GM18511 (cell line): ENCODE measurements around the gene ABLIM2.

Source experiments
- ATAC-seq: cut with Tn5 transposase; IDR thresholded peaks from one replicate; pipeline ENCODE4 v1.9.1; 2021; ENCODE audit warnings: mild to moderate bottlenecking, moderate library complexity; ENCODE audit not compliant: unreplicated experiment

Gene ABLIM2

GRCh38 chr4:8087921-8088495, 70.6 kb downstream of the ABLIM2 start:
- no peak for ATAC-seq

GRCh38 chr4:8086783-8087445, 71.7 kb downstream of the ABLIM2 start:
- ATAC-seq, result no peak

DNA sequence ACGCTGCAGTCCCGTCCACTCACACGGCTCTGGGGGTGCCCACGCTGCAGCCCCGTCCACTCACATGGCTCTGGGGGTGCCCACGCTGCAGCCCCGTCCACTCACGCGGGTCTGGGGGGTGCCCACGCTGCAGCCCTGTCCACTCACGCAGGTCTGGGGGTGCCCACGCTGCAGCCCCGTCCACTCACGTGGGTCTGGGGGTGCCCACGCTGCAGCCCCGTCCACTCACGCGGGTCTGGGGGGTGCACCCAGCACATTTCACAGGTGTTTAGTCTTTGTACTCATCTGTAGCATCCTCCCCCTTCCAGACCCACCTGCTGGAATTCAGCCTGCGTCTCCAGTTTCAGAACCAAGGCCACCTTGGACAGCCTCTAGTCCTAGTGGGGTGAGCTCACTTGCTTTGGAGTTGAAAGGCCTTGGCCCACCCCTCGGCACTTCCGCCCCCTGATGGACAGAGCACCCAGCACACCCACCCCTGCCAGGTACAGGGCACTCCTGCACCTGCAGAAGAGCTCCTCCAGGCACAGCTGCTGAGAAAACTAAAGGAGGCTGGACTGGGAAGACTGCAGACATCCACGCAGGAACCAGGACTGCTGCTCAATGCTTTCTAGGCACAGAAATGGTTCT, 73.0 kb downstream of the ABLIM2 start:
- no peak for ATAC-seq

- ATAC-seq, result no peak
These were observed 73.7 kb downstream of the ABLIM2 start for GRCh38 chr4:8084712-8085490.

DNA sequence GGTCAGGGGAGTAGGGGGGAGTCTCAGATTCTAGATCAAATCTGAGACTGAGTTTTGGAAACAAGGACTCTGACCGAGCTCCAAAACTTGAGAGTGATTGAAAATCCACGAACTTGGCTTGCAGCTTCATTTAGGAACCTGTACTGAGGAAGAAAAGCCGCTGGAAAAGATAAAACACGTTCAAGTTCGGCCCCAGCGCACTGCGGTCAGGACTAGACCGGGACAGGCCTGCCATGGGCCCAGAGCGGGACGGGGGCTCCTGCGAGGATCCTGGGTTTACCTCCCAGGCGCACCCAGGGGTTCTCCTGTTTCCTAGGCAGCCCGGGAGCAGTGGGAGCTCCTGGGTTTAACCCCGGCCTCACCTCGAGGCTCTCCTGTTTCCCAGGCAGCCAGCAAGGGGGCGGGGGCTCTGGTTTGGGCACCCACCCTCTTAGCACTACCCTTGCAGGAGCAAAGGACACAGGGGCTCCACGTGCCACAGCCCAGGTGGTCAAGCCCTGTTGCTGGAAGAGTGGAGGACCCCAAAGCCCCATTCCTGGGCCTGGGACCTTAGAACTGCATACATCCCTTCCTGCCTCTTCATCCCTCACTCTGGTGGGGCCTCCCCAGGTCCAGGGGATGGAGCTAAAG, 74.5 kb downstream of the ABLIM2 start:
- ATAC-seq, result no peak

- ATAC-seq, result no peak
These were observed 75.4 kb downstream of the ABLIM2 start for GRCh38 chr4:8083086-8083825.

DNA sequence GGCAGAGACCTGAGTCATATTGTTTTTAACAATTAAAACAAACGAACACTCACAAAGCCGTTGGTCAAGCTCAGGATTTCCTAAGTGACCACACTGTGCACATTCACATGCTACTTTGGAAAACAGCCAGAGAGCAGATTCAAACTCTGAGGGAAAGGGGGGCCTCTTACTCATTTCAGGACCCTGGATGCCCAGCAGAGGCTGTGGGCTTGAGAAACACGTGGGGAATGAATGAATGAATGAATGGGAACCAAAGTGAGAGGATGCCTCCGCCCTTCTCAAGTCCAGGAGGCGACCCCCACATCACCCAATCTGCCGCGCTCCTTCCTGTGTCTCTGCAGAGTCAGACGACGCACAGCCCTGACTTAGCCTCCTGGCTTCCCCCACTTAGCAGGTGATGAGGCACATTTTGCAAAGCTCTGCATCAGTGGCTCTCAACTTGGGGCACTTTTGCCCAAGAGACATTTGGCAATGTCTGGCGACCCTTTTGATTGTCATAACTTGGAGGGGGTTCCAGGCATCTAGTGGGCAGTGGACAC, 76.0 kb downstream of the ABLIM2 start:
- ATAC-seq, result no peak

GRCh38 chr4:8081621-8082516, 76.7 kb downstream of the ABLIM2 start:
- ATAC-seq, result no peak

DNA sequence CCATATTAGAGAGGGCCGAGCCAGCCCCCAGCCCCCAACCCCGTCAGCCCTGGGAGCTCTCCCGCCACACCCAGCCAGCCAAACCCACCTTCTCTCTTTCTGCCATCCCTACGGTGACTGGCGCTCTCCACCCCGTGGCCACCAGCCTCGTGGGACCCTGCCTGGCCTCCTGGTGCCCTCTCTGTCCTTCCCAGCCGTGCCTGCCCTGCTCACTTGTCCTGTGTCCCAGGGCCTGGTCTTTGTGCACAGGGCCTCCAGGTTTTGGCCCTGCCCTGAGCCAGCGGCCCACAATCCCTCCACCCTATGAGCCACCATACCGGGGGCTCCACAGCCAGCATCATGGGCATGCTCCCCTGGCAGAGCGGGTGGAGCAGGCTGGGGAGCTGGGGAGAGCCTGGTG, 77.4 kb downstream of the ABLIM2 start:
- no peak for ATAC-seq

DNA sequence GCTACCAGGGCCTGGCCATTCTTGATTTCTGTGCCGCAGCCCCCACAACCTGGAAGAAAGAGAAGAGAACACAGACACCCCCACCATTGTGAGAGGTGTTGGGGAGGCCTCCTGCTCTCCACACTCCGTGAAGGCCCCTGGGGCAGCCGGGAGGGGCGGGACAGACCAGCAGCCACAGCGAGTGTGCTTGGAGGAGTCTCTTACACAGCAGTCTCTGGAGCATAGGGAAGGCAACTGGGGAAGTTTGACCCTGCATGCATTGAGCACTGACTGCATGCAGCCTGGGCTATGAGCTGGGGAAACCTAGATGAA, 77.9 kb downstream of the ABLIM2 start:
- no peak for ATAC-seq

GRCh38 chr4:8079916-8080753, 78.5 kb downstream of the ABLIM2 start:
- no peak for ATAC-seq

- no peak for ATAC-seq
These were observed 79.4 kb downstream of the ABLIM2 start for GRCh38 chr4:8079031-8079885.

DNA sequence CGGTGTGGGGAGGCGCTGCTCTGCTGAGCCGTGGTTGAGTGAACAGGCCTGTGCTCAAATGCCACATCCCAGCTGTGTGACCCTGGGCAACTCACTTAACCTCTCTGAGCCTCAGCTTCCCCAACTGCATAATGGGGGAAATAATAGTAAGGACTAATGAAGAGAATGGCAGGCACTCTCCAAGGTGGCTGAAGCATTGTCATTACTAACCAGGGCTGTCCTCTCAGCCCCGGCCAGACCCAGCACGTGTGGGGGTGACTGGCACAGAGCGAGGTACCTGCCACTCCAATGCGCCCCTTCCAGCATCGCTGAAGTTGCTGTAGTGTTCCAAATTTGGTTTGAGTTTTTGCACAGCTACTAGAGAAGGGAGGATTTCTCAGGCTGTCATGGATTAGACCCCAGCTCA, 80.0 kb downstream of the ABLIM2 start:
- no peak for ATAC-seq

GRCh38 chr4:8078109-8078494, 80.5 kb downstream of the ABLIM2 start:
- no peak for ATAC-seq

DNA sequence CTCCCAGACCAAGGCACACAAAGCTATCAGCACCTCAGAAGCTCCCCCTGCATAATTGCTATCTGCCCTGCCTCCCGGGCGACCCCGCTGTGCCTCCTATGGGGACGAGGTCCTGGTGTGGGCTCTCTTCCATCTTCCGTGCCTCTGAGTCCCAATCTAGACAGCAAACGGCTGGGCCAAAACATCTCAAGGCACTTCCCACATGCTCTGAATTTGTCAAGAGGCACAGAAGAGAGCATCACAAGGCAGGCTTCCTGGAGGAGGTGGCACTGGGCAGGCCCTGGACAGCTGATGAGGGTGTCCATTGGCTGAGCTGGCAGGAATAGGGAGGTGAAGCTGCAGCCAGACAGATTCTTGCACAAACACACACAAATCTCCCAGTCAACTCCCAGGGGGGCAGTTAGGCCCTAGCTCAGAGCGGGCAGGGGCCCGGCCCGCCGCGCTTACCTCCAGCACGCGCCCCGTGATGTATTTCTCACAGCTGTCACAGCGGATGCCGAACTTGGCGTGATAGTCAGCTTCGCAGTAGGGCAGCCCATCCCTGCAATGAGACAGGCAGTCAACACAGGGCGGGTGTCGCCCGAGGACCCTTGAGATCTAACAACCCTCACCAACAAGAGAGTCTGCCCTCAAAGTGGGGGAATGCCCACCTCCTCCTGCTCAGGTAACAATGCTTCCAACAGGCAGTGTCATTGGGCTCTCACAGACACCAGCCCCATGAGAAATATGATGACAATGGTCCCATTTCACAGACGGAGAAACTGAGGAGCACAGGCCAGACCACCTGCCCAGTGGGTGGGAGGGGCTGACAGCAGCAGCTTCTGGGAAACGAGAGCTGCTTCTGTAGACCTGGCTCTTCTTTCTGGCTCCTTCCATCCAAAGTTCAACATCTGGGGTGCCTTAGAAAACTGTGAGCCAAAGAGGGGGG, 81.2 kb downstream of the ABLIM2 start:
- no peak for ATAC-seq

GRCh38 chr4:8076023-8076422, 82.6 kb downstream of the ABLIM2 start:
- no peak for ATAC-seq
